DMS53 (cell line): ENCODE data around the gene CYTIP.
A peak's percentile ranks its signal among the peaks of the same experiment; 100 is the strongest.

Experiments
- DNase-seq: peaks from one replicate; lab custom pipeline; 2025; lab: John Stamatoyannopoulos, UW

Gene CYTIP

GRCh38 chr2:157368508-157368907, 75.4 kb downstream of the CYTIP start:
- peak; percentile 39 for DNase-seq

DNA sequence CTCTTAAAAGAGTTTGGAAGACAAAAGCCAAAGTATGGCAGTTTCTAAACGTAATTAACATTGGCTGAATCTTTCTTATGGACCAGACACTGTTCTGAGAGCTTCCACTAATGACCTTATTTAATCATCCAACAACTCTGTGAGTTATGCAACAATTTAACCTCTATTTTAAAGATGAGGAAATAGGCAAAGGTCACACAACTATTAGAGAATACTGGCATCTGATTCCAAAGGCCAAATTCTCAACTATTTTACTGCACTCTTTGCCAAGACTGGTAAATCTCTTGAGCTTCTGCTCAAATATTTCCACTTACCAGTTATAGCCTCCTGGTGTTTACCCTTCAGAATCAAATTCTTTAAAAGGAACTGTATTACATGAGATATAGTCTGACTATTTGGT, 76.2 kb downstream of the CYTIP start:
- no peak for DNase-seq
